Measurements from ENCODE around the gene DNASE1L3. TPM values are rescaled to one million over a fixed set of nuclear protein-coding genes. Genes with fewer than 3 reads are reported as not detected.

DNASE1L3 gene
- total RNA-seq, 1 donor from 2014 or later = not detected

DNA sequence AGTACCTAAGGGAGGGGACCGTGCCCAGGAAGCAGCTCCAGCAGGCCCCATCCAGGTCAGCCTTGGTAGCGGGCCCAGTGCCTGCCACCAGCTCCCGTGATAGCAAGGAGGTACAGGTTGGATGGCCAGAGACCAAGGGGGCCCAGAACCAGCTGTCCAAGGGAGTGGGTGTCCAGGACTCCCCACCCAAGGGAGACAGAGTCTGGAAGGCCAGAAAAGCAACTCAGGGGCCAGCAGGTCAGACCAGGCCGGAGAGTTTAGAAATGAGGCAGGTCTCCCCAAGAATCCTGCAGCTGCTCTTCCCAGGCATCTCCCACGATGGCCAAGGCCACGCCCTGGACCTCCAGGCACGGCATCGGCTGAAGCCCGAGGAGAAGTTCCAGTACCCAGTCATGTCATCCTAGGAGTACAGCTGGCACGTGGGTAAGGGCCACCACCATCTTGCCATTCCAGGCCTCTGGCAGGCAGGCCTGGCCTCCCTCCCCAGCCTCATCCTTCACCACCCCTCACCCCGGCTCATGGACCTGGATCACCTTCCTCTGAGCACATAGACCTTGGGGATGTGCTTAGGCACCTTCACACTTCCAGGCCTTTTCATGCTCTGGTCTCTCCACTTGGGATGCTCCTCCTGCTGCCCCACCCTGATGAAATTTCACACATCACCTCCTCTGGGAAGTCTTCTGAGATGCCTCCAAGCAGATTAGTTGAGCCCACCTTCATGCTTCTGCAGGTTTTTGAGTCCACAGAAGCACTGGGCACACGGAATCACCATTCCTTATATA lies 30.5 kb downstream of the DNASE1L3 start:
- intact Hi-C loops (cut with micrococcal nuclease) = no loop called here

DNA sequence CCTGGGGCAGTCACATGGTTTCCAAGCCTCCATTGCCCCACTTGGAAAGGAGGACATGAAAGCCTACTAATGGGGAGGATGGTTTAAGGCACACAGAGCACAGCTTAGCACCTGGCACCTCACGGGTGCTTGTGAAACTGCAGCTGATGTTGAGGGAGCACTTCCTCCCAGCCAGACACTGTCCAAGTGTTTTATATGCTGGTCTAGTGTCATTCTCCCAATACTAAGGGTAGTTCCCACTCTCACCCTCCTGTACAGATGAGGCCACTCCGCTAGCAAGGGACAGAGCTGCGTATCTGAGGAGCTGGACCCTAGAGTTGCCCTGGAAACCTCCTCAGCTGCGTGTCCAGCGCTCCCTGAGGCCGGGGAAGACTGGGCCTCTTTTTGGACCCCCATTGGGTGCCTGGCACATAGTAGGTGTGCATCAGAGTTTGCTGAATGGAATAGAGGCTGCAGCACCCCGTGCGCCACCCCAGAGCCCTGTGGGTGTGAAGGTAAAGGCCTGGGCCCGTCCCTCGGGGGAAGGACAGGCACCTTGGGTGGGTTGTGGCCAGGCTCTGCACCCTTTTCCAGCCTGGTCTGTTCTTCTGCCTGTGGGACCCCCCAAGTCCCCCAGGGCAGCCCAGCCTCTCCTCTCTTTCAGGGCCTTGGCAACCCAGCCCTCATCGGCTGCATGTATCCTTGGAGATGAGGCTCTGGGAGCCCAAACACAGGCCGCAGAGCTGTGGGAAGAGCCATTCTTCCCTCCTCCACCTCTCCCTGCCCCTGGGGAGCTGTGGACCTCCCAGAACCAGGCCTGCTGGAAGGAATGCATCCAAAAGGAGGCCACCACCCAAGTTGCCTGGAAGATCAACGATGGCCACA lies 31.3 kb downstream of the DNASE1L3 start:
- intact Hi-C loops (cut with micrococcal nuclease) = loop anchor here (5.0 kb wide), 1 partner anchor 38 kb away; no protein-coding TSS in a partner anchor

DNA sequence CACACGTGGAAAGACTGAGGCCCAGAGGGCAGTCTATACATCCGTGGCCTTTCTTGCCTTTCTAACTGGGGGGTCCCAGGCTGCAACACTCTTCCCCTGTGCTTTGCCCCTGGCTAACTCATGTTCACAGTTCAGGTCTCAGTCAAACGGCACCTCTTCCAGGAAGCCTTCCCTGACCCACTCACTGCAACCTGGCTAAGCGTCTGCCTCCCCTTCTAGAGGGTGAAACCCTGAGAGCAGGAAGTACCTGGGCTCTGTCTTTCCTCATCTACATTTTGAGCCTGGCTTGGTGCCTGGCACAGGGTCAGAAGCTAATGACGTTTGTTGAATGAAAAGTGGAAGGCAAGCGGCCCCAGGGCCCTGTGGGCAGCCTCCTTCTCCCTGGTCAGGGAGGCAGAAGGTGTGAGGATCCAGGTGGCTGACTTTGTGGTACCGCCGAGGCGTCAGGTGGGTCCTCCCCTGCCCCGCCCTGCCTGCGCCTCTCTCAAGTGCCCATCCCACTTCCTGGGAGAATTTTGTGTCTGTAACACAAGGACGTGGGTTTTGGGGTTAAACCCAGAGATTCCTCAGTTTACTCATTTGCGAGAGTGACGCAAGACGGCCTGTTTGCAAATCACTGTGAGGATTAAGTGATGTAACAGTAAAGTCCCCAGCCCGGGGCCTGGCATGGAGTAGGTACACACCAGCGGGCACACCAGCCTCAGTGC lies 32.1 kb downstream of the DNASE1L3 start:
- intact Hi-C loops (cut with micrococcal nuclease) = loop anchor here (5.0 kb wide), 1 partner anchor 39 kb away; no protein-coding TSS in a partner anchor

DNA sequence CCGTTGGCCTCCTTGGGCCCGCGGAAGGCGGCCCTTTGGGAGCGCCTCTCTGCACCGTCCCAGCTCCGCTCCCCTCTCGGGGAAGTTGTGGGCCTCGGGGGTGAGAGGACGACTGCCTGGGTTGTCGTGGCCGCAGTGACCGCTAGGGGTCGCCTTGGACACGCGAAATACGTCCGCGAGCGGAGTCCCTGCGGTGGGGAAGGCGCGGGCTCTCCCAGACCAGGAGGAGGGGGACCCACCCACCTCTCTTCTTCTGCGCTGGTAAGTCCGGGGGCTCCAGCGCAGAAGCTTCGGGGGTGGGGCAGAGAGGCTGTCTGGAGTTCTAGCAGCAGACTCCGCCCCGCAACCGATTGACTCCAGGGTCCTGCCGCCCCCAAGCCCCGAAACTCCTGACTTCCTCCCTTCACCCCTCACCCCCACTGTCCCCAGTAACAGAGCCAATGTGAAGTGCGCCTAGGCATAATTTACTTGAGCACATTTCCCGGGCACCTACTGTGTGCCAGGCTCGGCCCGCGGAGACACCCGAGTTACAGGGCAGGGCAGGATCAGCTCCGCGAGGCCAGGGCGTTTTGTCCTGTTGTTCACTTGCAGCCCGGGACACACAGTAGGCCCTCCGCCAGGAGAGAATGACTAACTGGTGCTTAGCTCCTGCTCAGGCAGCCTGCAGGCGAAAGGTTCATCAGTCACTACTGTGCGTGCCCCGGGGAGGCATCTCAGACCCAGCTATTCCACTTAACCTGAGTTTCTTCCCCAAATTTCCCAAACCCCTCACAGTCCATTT lies 32.8 kb downstream of the DNASE1L3 start:
- intact Hi-C loops (cut with micrococcal nuclease) = loop anchor here (1.0 to 5.0 kb wide), 3 partner anchors 9 to 170 kb away; partner anchors contain the start of gene FLNB

DNA sequence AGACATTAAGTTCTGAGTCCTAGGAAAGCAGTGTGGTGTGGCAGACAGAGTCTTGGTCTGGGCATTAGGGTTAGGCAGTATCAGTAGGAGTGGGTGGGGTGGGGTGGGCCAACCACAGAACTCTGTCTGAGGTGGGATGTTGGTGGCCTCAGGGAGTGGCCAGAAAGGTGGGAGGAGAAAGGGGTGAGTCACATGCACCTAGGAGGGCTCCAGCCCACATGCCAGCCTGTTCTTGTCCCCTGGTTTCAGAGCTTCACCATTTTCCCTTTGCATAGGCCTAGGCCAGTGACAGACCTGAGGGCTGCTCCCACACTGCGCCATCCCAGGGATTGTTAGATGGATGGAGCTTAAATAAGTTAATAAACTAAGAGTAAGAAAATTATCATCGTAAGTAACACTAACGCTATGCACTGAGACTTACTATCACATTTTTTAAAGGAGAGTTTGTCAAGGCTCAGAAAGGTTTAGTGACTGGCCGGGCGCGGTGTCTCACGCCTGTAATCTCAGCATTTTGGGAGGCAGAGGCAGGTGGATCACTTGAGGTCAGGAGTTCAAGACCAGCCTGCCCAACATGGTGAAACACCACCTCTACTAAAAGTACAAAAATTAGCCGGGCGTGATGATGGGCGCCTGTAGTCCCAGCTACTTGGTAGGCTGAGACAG lies 33.8 kb downstream of the DNASE1L3 start:
- intact Hi-C loops (cut with micrococcal nuclease) = loop anchor here (1.0 to 5.0 kb wide), 3 partner anchors 10 to 169 kb away; partner anchors contain the start of gene FLNB

DNA sequence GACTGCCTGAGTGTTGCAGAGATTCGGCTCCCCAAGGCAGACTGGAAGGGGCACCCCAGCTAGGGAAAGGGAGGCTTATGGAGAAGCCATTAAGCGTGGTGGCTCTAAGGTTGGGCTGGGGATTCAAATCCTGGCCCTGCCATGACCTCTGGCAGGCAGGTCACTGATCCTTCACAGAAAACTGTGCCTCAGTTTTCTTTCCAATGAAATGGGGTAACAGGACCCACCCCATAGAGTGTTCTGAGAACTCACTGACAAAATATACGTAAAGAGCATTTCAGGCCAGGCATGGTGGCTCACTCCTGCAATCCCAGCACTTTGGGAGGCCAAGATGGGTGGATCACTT lies 34.6 kb downstream of the DNASE1L3 start:
- intact Hi-C loops (cut with micrococcal nuclease) = loop anchor here (5.0 kb wide), 1 partner anchor 41 kb away; no protein-coding TSS in a partner anchor

DNA sequence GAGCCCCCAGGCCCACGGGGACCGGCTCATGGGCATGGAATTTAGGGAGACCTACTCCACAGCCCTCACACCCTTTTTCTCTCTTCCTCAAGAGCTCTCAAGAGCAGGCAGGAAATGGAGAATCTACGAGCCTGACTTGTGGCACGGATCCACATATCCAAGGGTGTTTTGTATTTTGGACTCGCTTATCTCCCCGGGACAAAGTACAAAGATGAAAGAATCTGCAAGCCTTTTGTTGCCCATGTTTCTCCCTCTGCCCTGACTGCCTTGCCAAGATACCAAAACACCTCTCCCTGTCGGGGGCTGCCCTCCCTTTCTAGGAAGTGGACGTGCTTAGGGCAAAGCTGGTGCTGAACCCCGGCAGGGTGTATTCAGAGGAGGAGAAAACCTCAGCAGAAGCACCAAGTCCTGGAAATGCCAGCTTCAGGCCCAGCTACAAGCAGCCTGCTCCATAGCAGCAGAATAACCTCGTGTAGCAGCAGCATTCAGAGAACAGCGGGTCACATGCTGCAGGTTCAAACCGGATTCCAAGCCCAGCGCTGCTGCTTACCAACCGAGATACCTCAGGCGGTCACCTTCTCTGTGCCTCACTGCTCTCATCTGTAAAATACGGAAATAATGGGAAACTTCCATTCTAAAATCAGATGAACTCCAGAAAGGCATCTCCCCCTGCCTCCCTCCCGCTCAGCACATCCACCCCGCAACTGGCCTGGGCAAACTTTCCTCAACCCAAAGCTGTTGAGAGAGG lies 35.2 kb downstream of the DNASE1L3 start:
- intact Hi-C loops (cut with micrococcal nuclease) = loop anchor here (5.0 kb wide), 1 partner anchor 42 kb away; no protein-coding TSS in a partner anchor

DNA sequence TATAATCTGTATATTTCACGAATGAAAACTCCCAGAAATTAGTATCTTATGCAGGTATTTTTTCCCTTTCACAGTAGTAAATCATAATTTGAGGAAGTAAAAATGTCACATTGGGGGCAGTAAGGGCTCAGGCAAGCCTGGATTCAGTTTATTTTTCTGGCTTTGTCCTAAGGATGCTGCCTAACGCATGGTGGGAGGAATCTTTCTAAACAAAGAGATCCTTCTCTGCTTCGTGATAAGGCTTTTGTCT lies 35.7 kb downstream of the DNASE1L3 start:
- intact Hi-C loops (cut with micrococcal nuclease) = loop anchor here (5.0 kb wide), 1 partner anchor 42 kb away; no protein-coding TSS in a partner anchor

DNA sequence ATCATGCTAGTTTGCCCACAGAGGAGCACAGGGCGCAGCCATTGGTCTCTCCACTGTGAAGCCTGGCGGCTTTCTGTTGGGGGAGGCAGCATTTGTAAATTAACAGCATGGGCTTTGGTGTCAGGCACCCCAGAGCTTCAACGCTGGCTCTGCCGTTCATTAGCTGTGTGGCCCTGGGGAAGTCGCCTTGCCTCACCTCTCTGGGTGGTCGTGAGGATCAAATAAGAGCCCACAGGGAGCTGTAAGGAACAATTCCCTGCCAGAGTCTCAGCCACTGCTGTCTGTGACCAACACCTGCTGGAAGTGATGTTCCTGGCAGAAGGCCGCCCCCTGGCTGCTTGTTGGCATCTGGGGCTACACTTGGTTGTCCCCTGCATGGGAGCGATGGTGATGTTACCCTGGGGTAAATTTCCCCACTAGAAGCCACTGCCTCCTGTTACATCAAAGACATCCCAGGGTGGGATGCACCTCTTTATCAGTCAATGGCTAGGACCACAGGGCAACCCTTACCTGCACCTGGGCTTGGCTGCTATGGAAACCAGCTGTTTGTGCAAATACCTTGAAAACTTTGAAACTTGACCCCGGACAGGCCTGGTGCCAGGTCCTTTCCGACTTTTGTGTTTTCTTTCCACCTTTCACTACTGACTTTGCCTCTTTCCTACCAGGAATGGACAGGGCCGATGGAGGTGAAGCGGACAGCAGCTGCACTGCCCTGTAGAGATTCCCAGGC lies 36.9 kb downstream of the DNASE1L3 start:
- intact Hi-C loops (cut with micrococcal nuclease) = loop anchor here (1.0 kb wide), 1 partner anchor 166 kb away; the partner anchor contains the start of gene FLNB

DNA sequence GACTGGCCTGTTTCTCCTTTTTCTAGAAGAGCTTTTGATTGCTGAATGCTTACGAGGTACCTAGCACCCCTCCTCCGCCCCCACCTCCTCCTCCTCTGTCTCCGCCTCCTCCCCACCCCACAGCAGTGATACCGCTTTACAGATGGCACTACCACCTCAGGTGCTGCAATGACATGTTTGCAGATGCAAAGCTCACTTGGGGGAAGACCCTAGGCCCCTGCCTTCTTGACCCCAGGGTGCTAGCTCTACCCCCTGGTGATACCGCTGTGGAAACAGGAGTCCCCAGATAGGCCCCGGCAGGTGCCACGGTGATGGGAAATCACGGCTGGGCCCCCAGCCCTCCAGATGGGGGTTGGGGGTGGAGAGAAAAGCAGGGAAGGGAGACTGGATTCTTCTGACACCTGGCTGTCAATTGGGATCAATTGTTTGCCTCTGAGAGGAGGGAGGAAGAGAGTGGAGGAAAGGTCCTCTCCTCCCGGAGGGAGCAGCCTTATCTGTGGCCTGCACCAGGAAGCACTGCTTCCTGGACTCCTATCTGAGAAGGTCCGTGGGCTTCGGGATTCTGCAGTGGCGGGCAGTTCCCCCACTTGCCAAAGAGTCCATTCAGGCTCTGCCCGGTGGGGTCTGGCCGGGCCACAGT lies 37.6 kb downstream of the DNASE1L3 start:
- intact Hi-C loops (cut with micrococcal nuclease) = loop anchor here (1.0 kb wide), 1 partner anchor 165 kb away; the partner anchor contains the start of gene FLNB

DNA sequence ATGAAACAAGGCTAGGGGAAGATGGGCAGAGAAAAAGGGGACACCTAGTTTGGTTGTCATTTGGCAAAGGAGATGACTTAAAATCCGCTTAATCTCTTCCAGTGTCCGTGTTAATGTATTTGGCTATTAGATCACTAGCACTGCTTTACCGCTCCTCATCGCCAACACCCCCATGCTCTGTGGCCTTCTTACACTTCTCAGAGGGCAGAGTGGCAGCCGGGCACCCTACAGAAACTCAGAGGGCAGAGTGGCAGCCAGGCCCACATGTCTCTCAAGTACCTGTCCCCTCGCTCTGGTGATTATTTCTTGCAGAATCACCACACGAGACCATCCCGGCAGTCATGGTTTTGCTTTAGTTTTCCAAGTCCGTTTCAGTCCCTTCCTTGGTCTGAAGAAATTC lies 39.6 kb downstream of the DNASE1L3 start:
- intact Hi-C loops (cut with micrococcal nuclease) = no loop called here

DNA sequence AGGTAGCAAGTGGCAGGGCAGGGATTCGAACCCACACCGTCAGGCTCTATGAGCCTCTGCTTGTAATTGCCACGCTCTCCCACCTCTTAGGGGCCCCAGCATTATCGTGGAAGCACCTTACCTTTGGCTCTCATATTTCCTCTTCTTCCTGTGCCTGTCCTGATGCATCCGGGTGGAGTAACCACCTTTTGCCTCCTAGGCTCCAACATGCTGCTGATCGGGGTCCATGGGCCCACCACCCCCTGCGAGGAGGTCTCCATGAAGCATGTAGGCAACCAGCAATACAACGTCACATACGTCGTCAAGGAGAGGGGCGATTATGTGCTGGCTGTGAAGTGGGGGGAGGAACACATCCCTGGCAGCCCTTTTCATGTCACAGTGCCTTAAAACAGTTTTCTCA lies 40.4 kb downstream of the DNASE1L3 start:
- intact Hi-C loops (cut with micrococcal nuclease) = no loop called here

DNA sequence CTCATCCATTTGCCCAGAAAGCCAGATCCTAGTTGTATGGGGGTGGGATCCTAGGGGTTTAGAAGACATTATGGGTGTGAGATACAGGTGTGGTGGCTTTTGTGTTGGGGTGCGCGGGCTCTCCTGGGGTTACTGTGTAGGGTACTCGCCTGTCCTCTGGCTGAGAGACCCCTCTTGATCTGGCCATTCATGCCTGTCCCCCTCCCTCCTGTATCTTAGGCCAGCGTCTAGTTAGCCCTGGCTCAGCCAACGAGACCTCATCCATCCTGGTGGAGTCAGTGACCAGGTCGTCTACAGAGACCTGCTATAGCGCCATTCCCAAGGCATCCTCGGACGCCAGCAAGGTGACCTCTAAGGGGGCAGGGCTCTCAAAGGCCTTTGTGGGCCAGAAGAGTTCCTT lies 41.4 kb downstream of the DNASE1L3 start:
- intact Hi-C loops (cut with micrococcal nuclease) = no loop called here

DNA sequence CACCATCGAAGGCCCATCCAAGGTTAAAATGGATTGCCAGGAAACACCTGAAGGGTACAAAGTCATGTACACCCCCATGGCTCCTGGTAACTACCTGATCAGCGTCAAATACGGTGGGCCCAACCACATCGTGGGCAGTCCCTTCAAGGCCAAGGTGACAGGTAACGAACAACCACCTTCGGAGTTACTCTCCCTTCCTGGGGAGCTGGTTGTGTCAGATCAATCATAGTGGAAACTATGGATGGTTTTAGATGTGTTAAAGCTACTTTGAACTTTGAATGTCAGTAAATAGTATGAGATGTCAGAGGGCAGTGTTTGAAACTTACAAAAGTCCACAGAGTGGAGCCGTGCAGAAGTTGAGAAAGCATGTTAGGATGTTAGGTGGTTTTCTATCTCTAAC lies 42.3 kb downstream of the DNASE1L3 start:
- intact Hi-C loops (cut with micrococcal nuclease) = no loop called here

DNA sequence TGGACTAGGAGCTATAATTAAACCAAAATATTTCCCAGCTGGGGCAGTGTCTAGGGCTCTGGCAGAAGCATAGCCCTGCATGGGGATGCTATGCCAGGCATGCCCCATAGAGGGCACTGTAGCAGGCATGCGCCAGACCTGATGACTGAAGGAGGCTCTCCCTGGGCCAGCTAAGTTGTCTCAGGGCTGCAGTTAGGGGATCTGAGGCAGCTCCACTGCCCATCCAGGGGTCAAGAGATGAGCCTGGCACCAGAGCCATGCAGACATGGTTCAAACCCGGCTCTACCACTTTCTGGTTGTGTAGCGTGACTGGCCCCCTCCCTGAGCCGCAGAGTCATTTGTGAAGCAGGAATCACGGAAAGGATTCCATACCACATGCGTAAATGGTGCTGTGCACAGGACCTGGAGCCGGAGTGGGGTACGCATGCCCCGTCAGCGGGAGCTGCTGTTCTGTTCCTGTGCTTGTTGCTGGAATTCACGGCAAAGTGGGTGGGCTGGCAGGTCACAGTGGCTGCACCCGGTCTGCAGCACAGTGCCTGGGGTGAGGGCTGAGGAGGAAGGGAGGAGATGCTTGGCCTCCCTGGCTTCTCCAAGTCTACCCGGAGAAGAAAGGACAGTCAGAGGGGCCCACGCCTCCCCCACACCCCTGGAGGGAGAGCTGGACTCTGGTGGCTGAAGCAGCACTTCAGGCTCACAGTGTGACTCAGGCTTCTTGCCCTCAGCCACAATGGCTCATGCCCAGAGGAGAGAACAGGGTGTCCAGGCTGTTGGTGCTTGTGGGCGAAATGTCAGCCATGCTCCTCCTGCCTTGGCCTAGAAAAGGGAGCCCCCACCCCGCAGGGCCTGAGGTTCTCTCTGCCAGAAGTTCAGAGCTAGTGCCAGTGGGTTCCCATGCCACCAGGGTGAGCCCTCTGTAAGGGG lies 43.1 kb downstream of the DNASE1L3 start:
- intact Hi-C loops (cut with micrococcal nuclease) = loop anchor here (1.0 kb wide), 2 partner anchors 159 to 205 kb away; partner anchors contain the start of gene FLNB

DNA sequence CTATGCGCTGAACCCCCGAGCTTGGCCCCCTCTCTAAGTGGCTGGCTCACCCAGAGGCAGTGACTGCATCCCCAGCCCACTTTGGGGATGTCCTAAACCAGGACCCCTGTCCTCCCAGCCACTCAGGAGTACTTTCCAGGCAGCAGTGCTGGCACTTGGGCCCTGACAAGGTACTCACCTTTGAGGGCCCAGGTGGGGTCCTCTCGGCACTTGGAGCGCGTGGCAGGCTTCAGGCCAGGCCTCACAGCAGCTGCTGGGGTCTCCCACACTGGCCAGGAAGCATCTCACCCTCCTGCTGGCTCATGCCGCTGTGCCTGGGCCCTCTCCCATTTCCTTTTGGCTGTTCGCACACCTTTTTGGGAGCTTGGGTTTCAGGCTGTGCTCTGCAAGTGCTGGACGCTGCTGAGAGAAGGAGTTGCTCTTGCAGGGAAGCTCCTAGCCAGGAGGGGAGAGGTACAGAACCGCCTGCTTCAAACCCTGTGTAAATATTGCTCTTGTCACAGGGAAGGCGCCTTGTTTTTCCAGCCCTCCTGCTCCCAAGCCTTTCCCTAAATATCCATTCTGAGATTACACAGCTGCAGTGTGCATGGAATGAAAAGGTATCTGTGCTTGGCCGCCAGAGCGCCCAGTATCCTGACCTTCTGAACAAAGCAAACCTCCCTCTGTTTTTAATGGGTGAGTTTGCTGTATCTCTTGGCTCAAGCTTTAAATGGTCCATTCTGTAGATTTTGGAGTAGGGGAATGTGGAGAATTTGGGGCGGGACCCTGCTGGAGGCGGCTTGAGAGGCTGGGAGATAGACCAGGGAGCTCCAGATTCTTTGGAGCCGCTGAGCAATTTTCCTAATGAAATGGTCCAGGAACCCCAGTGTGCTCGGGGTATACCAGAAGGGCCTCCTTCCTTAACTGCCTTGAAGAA lies 45.6 kb downstream of the DNASE1L3 start:
- intact Hi-C loops (cut with micrococcal nuclease) = no loop called here

Data from T-helper 1 cell treated with Interleukin-12 subunit alpha and Interleukin-12 subunit beta and Interleukin-4 antibody, amounts not matched to agents 30 ng/mL and 1 ng/mL, for 36 hours (primary cell).